HG03025 (cell line): ENCODE measurements around the gene FOXP2.
"Not testable (repeated sequence)": the region's sequence is repeated elsewhere in the genome, so short reads cannot be mapped to it uniquely, and the experiment has no call there.

Experiments used
- ATAC-seq: cut with Tn5 transposase; IDR thresholded peaks from one replicate; pipeline ENCODE4 v1.9.1; 2021; ENCODE audit warnings: mild to moderate bottlenecking, moderate library complexity; ENCODE audit not compliant: unreplicated experiment, low FRiP score

FOXP2 gene

DNA sequence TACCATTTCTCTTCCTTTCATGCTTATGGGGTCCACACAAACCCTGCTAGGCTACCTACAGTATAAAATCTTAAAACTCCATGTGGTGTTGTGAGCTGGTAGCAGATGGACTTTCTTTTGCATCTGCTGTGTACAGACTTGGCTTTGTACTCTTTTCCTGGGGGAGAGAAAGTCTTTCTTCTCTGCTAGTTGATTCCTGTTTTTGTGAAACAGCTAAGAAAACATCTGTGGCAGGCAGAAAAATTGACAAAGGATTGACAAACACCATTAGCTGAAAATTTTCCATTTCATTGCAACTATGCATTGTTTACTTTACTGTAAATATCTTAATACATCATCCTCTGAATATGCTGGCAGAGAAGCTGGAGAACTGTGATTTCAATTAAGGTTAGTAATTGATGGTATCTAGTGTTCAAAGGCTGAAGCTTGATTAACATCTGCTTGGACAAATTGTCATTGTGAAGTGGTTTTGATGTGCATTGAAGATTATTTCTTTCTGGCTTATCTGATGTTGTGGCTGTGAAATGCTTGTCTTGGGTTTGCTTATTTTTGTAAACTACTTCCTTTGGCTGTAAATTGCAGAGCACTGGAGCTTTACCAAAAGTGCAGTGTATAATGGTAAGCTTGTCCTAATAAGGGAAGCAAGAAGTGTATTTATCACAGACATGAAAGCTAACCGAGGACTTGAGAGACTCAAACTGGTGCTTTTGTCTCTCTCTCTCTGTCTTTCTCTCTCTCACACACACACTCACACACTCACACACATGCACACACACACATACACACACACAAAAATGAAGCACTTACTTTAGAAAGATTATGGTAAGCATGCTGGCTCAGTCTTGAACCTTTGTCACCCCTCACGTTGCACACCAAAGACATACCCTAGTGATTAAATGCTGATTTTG lies at the start of gene FOXP2:
Gene FOXP2 (plus strand): TSS at position 660 of the 908 bp plus-strand sequence. CDS start 11,697 bp downstream, outside the sequence.
- ATAC-seq, result no peak

DNA sequence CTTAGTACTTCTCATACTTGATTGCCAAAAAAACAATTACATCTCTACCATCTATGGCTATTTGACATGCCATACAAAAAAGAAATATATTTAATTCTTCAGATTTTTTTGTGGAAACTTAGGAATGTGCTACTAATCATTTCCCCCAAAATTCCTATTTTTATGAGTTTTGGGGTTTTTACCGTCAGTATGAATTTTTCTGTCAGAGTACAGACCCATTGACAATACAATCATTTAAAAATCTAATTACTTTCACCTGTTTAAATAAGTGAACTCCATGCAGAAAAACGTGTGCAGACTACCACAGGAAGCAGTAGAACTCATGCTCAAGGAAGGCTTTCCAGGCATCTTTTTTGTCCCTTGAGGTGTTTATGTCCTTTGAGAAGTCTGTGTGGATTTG lies 48.8 kb upstream of the FOXP2 start:
- ATAC-seq, result no peak

DNA sequence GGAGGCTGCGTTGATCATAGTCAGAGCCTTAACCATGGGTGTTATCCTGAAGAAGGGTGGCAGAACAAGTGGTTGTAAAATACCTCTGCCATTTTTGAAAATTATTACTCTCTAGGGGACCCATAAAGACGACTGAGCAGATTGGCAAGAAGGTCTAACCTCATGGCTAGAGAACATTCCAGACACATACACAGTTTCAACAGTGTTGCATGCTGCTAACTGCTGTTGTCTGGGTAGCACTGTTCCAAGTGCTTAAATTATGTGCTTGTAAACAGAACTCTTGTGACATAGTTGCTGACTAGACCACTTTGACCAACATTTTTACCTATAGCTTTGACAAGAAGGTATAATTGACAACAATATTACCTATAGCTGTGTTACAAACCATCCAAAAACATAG lies 46.1 kb upstream of the FOXP2 start:
- ATAC-seq, result no peak

DNA sequence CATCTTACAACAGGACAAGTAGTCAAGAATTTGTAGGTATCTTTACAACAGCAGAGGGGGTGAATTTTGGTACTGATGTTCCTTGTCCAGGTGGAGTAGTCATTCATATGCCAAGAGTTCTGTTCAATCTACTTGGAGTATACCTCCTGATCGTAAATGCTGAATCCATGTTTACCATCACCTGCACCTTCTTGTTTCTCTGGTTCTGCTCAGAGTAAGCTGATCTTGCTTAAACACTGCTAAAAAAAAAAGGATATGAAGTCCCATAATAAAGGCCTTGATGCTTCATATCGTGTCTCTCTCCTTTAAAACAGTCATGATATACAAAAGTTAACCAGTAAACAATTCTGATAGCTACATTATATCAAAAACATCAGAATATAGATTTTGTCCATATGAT lies 45.3 kb upstream of the FOXP2 start:
- no peak for ATAC-seq

DNA sequence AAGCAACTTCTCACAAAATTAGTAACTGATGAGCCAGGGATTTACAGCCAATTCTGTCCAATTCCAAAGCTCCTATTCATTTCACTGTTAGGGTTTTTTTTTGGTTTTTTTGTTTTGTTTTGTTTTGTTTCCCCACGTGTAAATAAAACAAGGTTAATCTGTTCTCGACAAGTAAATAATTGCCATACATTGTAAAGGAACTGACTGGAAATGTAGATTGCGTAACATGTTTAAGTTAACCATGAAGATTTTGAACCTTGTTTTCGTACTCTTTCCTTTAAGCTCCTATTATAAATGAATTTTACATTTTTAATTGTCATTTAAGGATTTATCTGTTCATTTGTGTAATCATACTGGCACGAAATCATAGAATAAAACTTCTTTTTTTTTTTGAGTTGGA lies 42.0 kb upstream of the FOXP2 start:
- ATAC-seq, result no peak

DNA sequence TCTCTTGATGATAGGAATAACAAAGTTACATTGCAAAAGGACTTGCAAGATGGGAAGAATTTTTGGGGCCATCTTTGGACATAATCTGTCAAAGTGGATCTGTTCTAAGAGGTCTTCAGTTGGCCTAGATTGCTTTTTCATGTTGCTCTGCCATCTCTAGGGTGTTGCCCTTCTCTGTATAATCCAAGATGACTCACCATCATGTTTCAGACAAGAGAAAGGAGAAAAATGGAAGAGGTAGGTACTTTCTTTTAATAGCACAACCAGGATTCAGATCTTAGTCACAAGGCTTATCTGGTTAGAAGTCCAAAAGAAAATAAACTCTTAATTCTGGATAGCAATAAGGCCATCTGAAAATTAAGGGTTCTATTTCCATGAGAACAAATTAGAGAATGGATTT lies 38.7 kb upstream of the FOXP2 start:
- no peak for ATAC-seq

DNA sequence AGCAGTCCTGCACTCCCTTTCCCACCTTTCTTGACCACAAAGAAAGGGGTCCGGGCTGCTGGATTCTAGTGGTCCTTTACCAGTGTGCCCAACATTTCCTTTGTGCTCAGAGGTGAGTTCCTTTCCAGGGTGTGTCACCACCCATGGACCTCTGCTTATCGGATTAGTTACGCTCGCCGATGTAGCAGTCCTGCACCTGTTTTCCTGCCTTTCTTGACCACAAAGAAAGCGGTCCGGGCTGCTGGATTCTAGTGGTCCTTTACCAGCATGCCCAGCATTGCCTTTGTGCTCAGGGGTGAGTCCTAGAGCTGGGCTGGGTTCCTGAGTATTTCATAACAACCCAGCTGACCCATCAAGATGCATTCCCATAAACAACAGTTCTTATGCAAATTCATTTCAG lies 30.7 kb upstream of the FOXP2 start:
- ATAC-seq, result not testable (repeated sequence)

DNA sequence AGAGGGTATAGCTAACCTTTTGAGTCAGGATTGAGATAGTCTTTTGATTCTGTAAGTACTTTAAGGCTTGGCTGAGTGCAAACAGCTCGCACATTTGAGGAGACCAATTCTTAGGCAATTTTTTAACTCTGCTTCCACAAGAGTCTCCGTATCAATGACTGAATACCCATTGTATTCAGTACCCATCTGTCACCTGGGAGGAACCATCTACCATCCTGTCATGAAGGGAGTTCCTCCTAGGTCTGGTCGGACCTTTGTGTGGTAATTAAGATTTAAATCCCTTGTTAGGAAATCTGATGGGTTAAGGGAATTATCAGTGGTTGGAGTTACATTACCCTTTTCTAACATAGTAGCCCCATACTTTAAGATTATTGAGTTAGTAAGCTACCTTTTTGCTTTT lies 30.3 kb upstream of the FOXP2 start:
- not testable (repeated sequence) for ATAC-seq

DNA sequence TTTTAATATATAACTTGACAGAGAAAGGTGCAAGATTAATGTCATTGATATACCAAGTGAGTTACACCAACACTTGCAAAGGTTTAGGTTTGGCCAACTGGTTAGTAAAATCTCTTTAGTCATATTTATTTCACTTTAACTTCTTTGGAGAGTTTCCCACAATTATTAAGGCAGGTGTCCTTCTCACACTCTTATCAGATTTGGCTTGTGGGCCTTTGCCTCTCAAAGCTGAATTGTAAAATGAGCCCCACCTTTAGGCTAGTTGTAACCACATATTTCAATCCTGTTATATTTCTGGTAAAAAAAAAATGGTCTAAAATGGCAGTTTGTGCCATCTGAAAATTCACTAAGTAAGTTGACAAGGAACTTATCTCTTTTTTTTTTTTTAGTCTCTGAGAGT lies 26.6 kb upstream of the FOXP2 start:
- ATAC-seq, result no peak

DNA sequence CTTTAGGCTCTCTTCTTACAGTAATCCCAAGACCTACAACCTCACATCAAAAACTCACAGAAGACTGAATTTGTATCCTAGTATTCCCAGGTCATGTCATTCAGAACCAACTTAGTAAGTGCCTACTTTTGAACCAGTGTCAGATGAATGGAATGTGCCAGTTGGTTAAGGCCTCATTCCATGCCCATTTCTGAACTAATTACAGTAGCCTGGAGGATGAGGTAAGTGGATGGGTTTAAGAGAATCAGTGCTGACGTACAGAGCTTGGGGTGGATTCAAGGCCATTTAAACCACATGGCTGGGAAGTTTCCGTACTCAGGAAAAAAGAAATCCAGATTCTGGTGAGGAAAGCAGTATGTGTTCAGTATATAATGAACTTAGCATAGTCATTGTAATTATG lies 21.9 kb upstream of the FOXP2 start:
- no peak for ATAC-seq

DNA sequence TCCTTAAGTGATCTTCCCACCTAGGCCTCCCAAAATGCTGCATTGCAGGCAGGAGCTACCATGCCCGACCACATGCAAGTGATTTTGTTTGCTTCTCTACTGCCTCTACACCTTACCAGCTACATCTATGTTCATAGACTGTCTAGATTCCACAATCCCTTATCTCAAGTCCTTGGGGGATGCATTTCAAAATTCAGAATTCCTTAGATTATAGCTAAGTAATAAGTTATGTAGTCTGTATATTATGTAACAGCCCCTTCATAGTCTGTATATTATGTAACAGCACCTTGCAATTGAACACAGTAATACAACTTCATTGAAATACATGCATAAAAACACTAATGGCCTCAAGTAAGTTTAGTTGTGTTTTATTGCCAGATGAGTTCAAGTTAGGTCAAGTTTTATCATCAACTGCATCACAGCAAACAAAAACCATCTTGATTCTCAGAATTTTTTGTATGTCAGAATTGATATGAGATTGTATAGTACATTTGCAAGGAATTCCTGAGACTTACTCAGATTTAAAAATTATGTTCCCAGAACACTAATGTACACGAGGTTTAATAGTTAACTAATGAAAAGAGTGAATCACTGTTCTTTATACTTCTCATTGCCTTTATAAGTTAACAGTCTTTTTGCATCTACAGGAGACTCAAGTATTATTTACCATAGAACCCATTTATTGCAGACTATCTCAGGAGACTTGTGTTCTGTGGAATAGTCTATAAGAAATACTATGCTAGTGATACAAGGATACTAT lies 11.6 kb upstream of the FOXP2 start:
- ATAC-seq, result no peak

DNA sequence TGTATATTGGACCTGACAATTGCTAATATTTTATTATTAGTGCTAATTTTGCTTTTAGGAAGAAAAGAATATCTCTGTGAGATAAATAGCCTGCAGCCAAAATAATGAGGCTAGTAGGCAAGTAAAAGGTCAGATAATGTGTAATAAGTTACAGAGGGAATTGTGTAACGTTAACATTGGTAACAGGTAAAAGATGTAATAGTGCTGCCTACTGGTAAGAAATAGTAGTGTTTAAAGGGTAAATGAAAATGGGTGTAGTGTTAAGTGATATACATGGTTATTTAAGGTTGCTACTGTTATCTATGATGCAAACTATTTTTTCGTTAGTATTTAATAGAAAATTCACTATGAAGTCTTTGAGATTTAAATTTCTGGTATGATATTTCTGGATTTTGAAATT lies 9.2 kb upstream of the FOXP2 start:
- no peak for ATAC-seq

DNA sequence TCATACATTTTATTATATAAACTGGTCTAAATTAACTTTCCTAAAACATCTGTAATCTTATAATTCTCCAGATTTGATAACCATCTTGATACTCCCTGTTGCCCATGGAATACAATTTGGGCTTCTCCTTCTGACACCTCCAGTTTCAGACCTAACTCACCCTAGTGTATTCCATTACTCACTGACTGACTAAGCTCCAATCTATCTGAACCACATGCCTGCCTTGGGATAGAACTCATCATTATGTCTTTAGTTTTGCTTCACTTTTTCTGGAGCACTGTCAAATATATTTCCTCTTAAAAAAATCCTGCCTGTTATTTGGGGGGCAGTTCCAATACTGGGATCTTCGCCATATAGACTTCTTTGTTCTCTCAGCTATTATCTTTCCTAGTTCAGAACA lies 4.9 kb upstream of the FOXP2 start:
- no peak for ATAC-seq

DNA sequence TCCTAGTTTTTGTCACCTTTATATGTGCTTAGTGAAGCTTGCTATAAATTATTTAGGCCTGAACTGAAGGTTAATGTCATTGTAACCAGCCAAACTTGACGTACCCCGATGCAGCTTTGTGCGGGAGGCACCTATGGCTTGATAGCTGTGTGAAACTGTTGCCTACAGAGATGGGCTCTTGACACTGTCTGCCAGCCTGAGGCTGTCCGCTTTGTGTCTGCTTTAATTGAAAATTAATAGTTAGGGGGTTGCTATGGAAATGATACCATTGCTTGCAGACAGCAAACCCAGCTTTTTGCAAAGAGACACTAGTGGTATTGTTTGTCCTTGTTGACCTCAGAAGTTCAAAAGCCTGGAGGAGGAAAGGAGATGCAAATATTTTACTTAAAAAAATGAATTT lies 2.1 kb upstream of the FOXP2 start:
- ATAC-seq, result no peak

DNA sequence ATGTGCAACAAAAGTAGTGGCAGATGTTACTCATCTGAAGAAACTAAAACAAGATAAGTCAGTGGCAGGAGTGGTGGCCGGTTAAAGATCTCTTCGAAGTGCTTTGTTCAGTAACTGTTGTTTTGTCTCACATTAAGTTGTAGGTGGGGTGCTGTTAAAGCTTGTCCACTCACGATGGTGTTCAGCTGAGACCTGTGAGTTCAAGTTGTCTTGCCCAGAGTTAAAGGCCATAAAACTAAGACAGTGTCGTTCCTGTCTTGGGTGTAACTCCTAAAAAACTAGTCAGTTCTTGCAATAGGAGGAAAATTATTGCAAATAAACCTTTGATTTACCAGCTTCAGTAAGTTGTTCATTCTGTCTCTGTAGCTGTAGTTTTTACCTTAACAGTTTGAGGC lies 857 bp upstream of the FOXP2 start:
- no peak for ATAC-seq

DNA sequence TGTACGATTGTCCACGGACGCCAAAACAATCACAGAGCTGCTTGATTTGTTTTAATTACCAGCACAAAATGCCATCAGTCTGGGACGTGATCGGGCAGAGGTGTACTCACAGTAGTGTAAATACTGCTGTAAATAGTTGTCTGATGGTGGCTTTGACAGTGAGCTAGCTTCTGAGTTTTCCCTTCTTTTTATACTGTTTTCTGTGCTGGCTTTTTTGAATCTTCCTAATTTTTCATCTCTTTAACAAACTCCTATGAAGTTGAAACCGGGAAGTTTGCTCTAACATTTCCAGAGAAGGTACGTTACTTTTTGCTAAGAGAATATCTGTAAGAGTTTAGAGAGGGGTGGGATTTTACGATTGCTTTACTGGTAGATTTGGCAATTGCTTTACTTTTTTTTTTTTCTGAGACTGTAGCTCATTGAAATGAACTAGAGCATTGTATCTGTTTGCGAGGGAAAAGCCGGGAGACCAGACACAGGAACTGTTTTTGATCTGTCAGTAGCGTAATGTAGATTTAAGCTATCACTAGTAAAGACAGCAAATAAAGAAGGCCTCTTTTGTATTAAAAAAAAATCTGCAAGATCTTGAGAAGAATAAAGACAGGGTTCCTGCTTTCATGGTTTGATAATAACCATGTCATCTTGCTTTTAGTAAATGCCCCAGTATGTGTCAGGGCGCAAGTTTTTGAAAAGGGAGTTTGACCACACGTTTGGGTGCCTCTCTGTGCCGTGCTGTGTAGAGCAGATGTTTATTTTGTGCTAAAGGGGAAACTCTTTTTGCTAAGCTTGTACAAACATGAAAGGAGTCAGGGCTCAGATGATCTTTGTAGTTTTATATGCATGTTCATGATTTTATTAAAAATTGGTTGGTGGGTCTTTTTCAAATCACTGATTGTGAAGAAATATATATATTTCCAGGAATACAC lies 712 bp downstream of the FOXP2 start:
- no peak for ATAC-seq

DNA sequence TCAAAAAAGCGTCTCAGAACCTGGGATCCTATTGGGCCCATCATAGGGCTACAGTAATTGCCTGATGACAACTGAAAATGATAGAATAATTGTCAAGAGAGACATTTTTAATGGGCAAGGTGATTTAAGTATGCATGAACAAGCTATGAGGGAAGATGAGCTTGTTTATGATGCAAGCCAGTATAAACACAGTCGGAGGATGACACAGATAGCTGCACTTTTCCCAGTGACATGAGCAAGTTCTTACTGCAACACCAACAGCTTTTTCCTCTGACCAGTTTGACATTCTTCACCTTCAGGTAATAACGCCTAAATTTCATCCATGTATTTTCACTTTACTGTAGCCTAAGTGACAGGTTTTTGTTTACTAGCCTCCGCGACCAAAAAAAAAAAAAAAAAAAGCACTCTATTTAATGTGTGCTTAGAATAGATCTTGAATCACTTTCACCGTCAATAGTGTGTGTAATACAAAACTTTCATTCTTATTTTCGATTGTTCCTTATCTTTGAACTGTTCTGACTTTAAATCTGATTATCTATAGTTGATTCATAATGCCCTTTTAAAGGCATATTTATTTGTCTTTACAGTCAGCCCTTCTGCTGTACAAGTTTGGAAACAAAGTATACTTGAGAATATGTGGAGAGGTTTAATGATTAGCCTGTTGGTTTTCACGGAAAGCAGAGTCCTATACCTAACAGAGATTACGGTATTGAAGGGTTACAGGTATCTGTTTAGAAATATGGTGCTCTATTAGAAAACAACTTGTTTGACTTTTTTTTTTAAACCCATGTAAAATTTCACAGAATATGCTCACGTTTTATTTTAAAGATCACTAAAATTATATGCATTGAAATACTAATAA lies 1.7 kb downstream of the FOXP2 start:
- ATAC-seq, result no peak

DNA sequence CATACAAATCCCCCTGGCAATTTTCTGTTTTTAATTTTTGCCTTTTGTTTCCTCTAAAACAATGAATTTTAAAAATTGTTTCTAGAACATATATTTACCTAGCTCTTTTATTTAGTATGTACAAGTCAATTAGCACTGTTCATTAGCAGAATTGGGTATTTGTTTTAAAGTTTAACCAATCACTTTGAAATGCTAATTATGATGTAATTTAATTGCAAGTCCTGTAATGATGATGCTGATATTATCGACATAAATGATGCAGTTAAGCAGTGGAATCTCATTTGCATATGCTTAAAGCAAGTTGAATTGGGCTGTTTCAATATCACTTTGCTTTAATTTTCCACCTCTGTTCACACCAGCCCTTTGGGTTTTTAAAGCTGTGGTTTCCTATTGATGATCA lies 2.7 kb downstream of the FOXP2 start:
- no peak for ATAC-seq

DNA sequence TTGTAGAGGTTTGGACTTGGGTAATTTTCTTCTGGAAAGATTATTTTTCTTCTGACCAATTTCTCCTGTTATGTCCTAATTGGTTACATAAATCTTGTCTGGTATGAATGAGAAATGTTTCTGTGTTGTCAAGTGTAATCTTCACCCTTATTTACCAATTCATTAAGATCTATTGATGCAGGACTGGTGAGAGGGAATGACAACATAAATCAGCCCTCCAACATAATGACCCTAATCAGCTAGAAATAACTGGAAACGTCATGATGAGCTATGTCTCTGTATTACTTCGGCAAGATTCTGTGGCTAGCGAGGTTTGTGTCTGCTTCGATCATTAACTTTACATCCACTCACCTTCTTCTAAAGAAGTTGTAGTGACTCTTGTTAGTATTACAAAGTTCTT lies 3.5 kb downstream of the FOXP2 start:
- ATAC-seq, result no peak
